ENCODE data around the gene PTGES2. TPM values are rescaled to one million over a fixed set of nuclear protein-coding genes. Genes with fewer than 3 reads are reported as not detected.
A peak's percentile ranks its signal among the peaks of the same experiment; 100 is the strongest.

PTGES2 gene
- total RNA-seq, 2 experiments from 2014 or later, result 43.4 to 43.6 TPM

DNA sequence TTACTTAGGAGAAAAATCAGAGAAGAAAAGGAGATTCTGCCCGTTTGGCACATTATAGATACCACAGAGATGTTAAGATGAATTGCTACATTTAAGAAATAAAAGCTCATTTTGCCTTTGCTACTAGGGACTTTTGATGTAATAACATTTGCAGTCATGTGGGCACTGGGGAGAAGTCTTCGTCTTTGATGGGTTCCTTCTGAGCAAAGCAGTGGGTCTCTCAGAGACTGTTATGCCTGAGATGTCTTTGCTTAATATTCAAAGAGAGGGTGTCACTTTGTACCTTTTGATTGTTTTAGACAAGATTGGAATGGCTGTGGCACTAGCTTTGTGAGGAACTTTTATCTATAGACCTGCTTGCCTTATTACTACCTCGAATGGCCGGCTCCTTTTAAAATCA lies 34.5 kb downstream of the PTGES2 start:
- intact Hi-C loops (cut with micrococcal nuclease), result loop anchor here (5.0 kb wide), 1 partner anchor 34 kb away; the partner anchor contains the start of gene PTGES2
- H3K27ac Mint-ChIP-seq, result peak overlapping the region; percentile 96
- H3K9me3 Mint-ChIP-seq, result no peaks in the 10 kb centered on the region
- DNase-seq, result no peak
- no peaks in the 10 kb centered on the region for H3K27me3 Mint-ChIP-seq
- peaks cover 81% of the 10 kb centered on the region for H3K4me1 Mint-ChIP-seq (ENCODE audit: low read depth)
- ChIA-PET CTCF (interaction anchor here (0.6 to 5.4 kb wide), 8 partner anchors 8 to 150 kb away, joined by 3 to 33 read pairs (median 6); partner anchors contain the start of gene NAIF1), POLR2A (interaction anchor here (1.3 to 2.3 kb wide), 2 partner anchors 20 to 26 kb away, joined by 3 to 7 read pairs; partner anchors contain the start of gene NAIF1)
- peaks cover 6% of the 10 kb centered on the region for H3K36me3 Mint-ChIP-seq
- no peak overlapping the region for H3K4me3 Mint-ChIP-seq

DNA sequence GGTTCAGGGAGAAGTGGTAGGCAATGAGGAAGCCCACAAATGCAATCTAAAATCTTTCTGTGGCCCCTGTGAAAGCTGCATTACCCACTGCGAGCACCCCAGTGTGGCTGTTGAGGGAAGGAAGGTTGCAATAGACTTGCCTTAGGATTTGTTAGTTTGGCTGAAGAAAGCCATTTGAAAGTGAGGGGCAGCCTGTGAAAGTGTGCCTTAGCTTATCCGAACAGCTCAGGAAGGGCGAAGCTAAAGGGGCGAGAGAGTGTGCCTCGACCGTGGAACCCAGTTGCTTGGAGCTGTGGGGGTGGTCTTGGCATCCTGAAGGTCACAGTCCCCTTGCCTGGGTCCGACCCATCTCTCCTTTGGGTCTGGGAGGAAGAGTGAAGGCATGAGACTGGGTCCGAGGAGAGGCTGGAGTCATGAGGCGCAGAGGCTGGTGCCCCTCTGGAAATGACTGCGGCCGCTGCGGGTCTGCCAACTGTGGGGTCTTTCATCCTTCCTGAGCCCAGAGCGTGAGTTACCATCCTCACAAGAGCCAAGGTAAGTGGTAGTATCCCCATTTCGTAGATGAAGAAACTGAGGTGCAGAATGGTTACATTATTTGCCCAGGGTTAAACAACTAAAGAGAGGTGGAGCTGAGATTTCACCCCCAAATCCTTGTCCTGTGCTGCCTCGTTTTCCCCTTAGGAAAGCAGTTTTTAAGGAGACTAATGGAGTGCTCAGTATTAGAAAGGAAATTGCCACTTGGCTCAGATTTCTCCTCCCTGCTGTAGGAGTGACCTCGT lies 35.1 kb downstream of the PTGES2 start:
- intact Hi-C loops (cut with micrococcal nuclease), result loop anchor here (5.0 kb wide), 1 partner anchor 35 kb away; the partner anchor contains the start of gene PTGES2
- Mint-ChIP-seq H3K9me3 (no peaks in the 10 kb centered on the region), H3K27ac (peak overlapping the region; percentile 96), H3K4me1 (ENCODE audit: low read depth) (peaks cover 81% of the 10 kb centered on the region), H3K27me3 (no peaks in the 10 kb centered on the region), H3K4me3 (no peak overlapping the region), H3K36me3 (peaks cover 6% of the 10 kb centered on the region)
- DNase-seq, result no peak
- ChIA-PET POLR2A (interaction anchor here (1.3 to 2.3 kb wide), 2 partner anchors 20 to 26 kb away, joined by 3 to 7 read pairs; partner anchors contain the start of gene NAIF1), CTCF (interaction anchor here (0.6 to 5.4 kb wide), 7 partner anchors 8 to 150 kb away, joined by 3 to 33 read pairs (median 6); partner anchors contain the start of gene NAIF1)

- Mint-ChIP-seq H3K36me3 (peaks cover 8% of the 10 kb centered on the region), H3K4me1 (ENCODE audit: low read depth) (peaks cover 75% of the 10 kb centered on the region), H3K9me3 (no peaks in the 10 kb centered on the region), H3K27me3 (no peaks in the 10 kb centered on the region), H3K4me3 (no peak overlapping the region), H3K27ac (peak overlapping the region; percentile 29)
- intact Hi-C loops (cut with micrococcal nuclease), result loop anchor here (5.0 kb wide), 1 partner anchor 36 kb away; the partner anchor contains the start of gene PTGES2
- ChIA-PET CTCF (interaction anchor here (0.7 to 5.4 kb wide), 4 partner anchors 13 to 149 kb away, joined by 3 to 33 read pairs (median 13); no protein-coding TSS in a partner anchor), POLR2A (interaction anchor here (1.0 kb wide), 1 partner anchor 24 kb away, joined by 3 read pairs; the partner anchor contains the start of gene SLC25A25)
- DNase-seq, result no peak
These were observed 36.0 kb downstream of the PTGES2 start for GRCh38 chr9:128091571-128091970.

DNA sequence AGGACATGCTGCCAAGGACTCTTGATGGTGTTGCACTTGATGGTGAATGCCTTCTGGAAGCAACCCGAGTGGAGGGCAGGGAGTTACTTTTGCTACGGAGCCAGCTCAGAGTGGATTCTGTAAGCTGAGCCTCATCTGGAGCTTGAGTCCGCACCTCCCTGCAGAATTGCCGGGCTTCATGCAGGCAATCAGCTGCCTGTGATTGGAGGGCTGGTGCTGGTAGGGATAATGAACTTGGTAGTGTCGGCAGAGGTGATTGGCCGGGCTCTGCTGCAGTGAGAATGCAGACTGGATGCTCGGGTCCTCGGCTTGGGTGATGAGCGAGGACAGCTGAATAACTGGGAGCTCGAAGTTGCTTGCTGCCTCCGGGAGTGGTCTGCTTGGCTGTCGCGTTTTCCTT lies 36.4 kb downstream of the PTGES2 start:
- no peaks in the 10 kb centered on the region for H3K27me3 Mint-ChIP-seq
- no peak overlapping the region for H3K4me3 Mint-ChIP-seq
- H3K36me3 Mint-ChIP-seq, result peaks cover 8% of the 10 kb centered on the region
- no peaks in the 10 kb centered on the region for H3K9me3 Mint-ChIP-seq
- intact Hi-C loops (cut with micrococcal nuclease), result loop anchor here (5.0 kb wide), 1 partner anchor 36 kb away; the partner anchor contains the start of gene PTGES2
- ChIA-PET CTCF (interaction anchor here (0.7 to 5.4 kb wide), 4 partner anchors 13 to 148 kb away, joined by 3 to 33 read pairs (median 13); no protein-coding TSS in a partner anchor), POLR2A (interaction anchor here (1.0 kb wide), 1 partner anchor 23 kb away, joined by 3 read pairs; the partner anchor contains the start of gene SLC25A25)
- peaks cover 72% of the 10 kb centered on the region for H3K4me1 Mint-ChIP-seq (ENCODE audit: low read depth)
- H3K27ac Mint-ChIP-seq, result no peak overlapping the region
- DNase-seq, result no peak

- ChIA-PET POLR2A (interaction anchor here (0.6 kb wide), 1 partner anchor 76 kb away, joined by 3 read pairs; no protein-coding TSS in a partner anchor), CTCF (interaction anchor here (0.6 to 3.5 kb wide), 4 partner anchors 29 to 635 kb away, joined by 3 to 17 read pairs (median 10); no protein-coding TSS in a partner anchor)
- Mint-ChIP-seq H3K4me1 (ENCODE audit: low read depth) (peaks cover 64% of the 10 kb centered on the region), H3K4me3 (no peak overlapping the region), H3K36me3 (peaks cover 6% of the 10 kb centered on the region), H3K27me3 (no peaks in the 10 kb centered on the region), H3K9me3 (no peaks in the 10 kb centered on the region), H3K27ac (peak overlapping the region; percentile 23)
- DNase-seq, result no peak
- intact Hi-C loops (cut with micrococcal nuclease), result no loop called here
These were observed 38.2 kb downstream of the PTGES2 start for GRCh38 chr9:128089299-128089698.

- CTCF ChIA-PET, result interaction anchor here (1.5 to 3.5 kb wide), 4 partner anchors 10 to 145 kb away, joined by 4 to 17 read pairs (median 10); no protein-coding TSS in a partner anchor
- Mint-ChIP-seq H3K4me1 (ENCODE audit: low read depth) (peaks cover 61% of the 10 kb centered on the region), H3K27me3 (no peaks in the 10 kb centered on the region), H3K36me3 (peaks cover 9% of the 10 kb centered on the region), H3K4me3 (no peak overlapping the region), H3K27ac (peak overlapping the region; percentile 70), H3K9me3 (no peaks in the 10 kb centered on the region)
- POLR2A ChIA-PET, result interaction anchor here (1.0 kb wide), 1 partner anchor 14 kb away, joined by 3 read pairs; no protein-coding TSS in a partner anchor
- intact Hi-C loops (cut with micrococcal nuclease), result no loop called here
- no peak for DNase-seq
These were observed 39.1 kb downstream of the PTGES2 start for GRCh38 chr9:128088253-128088945.

DNA sequence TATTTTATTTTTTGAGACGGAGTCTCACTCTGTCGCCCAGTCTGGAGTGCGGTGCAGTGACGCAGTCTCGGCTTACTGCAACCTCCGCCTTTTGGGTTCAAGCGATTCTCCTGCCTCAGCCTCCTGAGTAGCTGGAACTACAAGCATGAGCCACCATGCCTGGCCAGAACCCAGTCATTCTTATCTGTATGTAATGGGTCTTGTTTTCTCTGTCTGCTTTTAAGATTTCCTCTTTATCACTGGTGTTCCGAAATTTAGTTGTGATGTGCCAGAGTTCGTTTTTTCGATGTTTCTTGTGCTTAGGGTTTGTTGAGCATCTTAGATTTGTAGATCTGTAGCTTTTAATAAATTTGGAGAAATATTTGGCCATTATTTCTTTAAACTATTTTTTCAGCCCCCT lies 40.3 kb downstream of the PTGES2 start:
- POLR2A ChIA-PET, result no interaction called here
- Mint-ChIP-seq H3K36me3 (peaks cover 10% of the 10 kb centered on the region), H3K27me3 (no peaks in the 10 kb centered on the region), H3K4me3 (no peak overlapping the region), H3K9me3 (no peaks in the 10 kb centered on the region), H3K4me1 (ENCODE audit: low read depth) (peaks cover 51% of the 10 kb centered on the region), H3K27ac (peak overlapping the region; percentile 29)
- intact Hi-C loops (cut with micrococcal nuclease), result no loop called here
- CTCF ChIA-PET, result interaction anchor here (1.0 to 3.5 kb wide), 6 partner anchors 9 to 144 kb away, joined by 4 to 17 read pairs (median 4); no protein-coding TSS in a partner anchor
- no peak for DNase-seq

DNA sequence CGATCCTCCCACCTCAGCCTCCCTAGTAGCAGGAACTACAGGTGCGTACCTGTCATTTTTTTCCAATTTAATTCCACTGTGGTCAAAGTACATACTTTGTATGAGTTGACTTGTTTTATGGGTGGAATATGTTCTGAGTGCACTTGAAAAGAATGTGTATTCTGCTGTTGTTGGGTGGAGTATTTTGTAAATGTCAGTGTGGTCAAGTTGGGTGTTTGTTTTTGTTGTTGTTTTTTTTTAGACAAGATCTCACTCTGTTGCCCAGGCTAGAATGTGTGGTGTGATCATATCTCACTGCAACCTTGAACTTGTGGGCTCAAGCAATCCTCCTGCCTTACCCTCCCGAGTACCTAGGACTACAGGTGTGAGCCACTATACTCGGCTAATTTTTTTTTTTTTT lies 41.6 kb downstream of the PTGES2 start:
- ChIA-PET POLR2A (no interaction called here), CTCF (interaction anchor here (1.0 to 2.0 kb wide), 4 partner anchors 10 to 142 kb away, joined by 3 to 5 read pairs (median 4); no protein-coding TSS in a partner anchor)
- Mint-ChIP-seq H3K36me3 (peaks cover 14% of the 10 kb centered on the region), H3K4me3 (no peak overlapping the region), H3K4me1 (ENCODE audit: low read depth) (peaks cover 51% of the 10 kb centered on the region), H3K27me3 (no peaks in the 10 kb centered on the region), H3K9me3 (no peaks in the 10 kb centered on the region), H3K27ac (no peak overlapping the region)
- intact Hi-C loops (cut with micrococcal nuclease), result no loop called here
- DNase-seq, result no peak

DNA sequence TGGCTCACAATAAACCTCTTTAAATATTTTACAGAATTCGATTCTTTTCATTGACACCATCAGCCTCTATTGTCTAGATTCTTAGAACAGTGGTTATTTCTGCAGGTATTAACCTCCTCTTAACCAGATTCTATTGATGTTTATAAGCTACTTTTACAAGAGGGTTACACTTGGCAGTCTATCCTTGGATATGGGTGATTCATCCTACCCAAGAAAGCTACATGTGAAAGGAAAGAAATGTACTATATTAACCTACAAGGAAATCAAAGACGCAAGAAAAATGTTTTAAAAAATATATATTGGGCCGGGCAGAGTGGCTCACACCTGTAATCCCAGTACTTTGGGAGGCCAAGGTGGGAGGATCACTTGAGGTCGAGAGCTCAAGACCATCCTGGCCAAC lies 42.8 kb downstream of the PTGES2 start:
- intact Hi-C loops (cut with micrococcal nuclease), result no loop called here
- no peaks in the 10 kb centered on the region for H3K9me3 Mint-ChIP-seq

DNA sequence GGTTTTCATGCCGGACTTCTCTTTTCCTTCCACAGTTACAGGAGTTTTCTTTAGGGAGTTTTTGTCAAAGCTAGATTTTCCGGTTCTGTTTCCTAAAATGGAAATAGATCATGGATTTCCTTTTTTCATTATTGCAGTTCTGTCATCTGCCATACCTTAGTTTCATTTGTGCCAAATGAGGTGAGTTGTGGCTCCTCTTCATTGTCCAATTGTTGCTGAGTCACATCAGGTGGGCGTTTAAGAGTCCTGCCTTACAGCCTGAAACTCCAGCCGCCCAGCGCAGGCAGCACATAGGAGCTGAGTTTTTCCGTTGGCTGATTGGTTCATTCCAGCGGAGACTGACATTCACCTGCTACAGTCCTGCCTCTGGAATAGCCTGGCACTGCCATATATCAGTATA lies 45.4 kb downstream of the PTGES2 start:
- ChIA-PET CTCF (interaction anchor here (0.8 to 1.5 kb wide), 4 partner anchors 10 to 47 kb away, joined by 3 to 5 read pairs (median 4); no protein-coding TSS in a partner anchor), POLR2A (no interaction called here)
- Mint-ChIP-seq H3K36me3 (peaks cover 20% of the 10 kb centered on the region), H3K27me3 (no peaks in the 10 kb centered on the region), H3K4me1 (ENCODE audit: low read depth) (peaks cover 46% of the 10 kb centered on the region), H3K27ac (peak overlapping the region; percentile 46), H3K4me3 (no peak overlapping the region), H3K9me3 (no peaks in the 10 kb centered on the region)
- DNase-seq, result no peak
- intact Hi-C loops (cut with micrococcal nuclease), result no loop called here

More for the DNA sequence above, 42.8 kb downstream of the PTGES2 start:
- H3K27ac Mint-ChIP-seq, result peak overlapping the region; percentile 15
- H3K36me3 Mint-ChIP-seq, result peaks cover 12% of the 10 kb centered on the region
- H3K27me3 Mint-ChIP-seq, result no peaks in the 10 kb centered on the region
- H3K4me1 Mint-ChIP-seq (ENCODE audit: low read depth), result peaks cover 49% of the 10 kb centered on the region
- no peak overlapping the region for H3K4me3 Mint-ChIP-seq
- CTCF ChIA-PET, result interaction anchor here (0.7 to 1.7 kb wide), 8 partner anchors 8 to 22 kb away, joined by 3 to 6 read pairs (median 4); no protein-coding TSS in a partner anchor
- POLR2A ChIA-PET, result no interaction called here
- no peak for DNase-seq

GRCh38 chr9:128081056-128081455 lies 46.5 kb downstream of the PTGES2 start:
- Mint-ChIP-seq H3K4me3 (no peak overlapping the region), H3K4me1 (ENCODE audit: low read depth) (peaks cover 51% of the 10 kb centered on the region), H3K27ac (peak overlapping the region; percentile 52), H3K36me3 (peaks cover 20% of the 10 kb centered on the region), H3K9me3 (no peaks in the 10 kb centered on the region), H3K27me3 (no peaks in the 10 kb centered on the region)
- POLR2A ChIA-PET, result interaction anchor here (1.1 kb wide), 1 partner anchor 12 kb away, joined by 3 read pairs; no protein-coding TSS in a partner anchor
- intact Hi-C loops (cut with micrococcal nuclease), result no loop called here
- DNase-seq, result no peak
- CTCF ChIA-PET, result interaction anchor here (0.8 to 1.5 kb wide), 4 partner anchors 9 to 137 kb away, joined by 3 to 5 read pairs (median 4); partner anchors contain the start of genes NAIF1 and SLC25A25
